ENCODE data around the gene GGT5.

DNA sequence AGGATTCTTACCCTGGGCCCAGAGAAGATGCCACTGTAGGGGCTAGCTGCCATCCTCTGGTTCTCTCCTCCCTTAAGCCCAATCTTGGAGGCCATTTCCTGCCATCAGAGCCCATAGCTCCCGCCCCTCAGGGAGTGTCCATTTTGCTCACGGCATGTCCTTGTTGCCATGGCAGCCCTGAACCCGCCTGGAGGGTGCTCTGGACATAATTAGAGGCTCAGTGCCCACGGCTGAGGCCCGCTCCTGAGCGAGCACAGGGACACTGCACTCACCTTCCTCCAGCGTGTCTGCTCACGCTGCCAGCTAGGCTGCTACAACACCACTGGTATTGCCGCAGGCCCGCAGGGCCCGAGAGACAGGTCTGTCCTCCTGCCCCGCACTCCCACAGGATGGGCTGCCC, 74.7 kb downstream of the GGT5 start:
- TF ChIP-seq POLR2AphosphoS5 (IDR thresholded peaks at IDR 0.05; ENCODE audit: borderline replicate concordance, low read depth, low read length), result no peak
- no peak for TF ChIP-seq EZH2 (IDR thresholded peaks at IDR 0.05)
